RCC 7860 (cell line): ENCODE measurements around the gene RTN4.
"Not testable (repeated sequence)": the region's sequence is repeated elsewhere in the genome, so short reads cannot be mapped to it uniquely, and the experiment has no call there.

Experiments
- DNase-seq: peaks from one replicate; pipeline ENCODE4 v3.0.0-alpha.2; 2015; ENCODE audit warnings: low spot score
- FAIRE-seq: peaks from 2 replicates; lab custom pipeline; 2012; peaks lifted over from hg19 to GRCh38; lab: Jason Lieb, UNC

The RTN4 gene

DNA sequence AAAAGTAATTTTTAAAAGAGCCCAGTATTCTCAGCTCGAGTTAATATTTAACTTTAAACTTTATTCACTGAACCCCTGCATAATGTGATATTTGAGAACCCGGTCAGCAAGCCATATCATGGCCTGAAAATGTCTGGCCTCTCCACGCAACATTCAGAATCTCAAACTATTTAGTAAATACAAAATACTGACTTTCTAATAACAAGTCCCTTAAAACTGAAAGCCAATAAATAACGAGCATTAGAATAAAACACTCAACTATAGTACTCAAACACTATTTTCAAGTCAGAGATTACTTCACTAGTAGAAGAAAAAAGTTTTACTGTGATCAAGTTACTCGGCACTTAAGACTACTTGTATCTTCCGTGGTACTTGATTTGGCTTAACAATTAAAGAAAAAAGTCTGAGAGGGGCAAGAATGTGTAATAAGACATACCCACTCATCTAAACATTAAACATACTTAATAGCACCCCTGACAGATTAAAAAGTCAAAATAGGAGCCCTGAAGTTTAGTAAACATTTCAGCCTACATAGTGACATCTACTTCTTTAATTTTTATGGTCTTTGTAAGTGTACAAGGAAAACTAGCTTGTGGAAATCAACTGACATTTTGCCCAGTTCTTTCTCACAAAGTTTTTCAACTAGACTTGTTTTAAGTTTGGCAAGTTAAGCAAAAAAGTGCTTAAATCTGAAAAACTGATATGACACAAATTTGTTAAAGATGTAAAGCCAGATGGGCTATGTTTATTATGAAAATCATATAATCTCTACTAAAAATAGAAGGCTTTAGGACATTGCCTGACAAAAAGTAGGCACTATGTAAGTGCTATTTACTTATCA, 38.2 kb downstream of the RTN4 start:
- FAIRE-seq: peak; percentile 76
- no peak for DNase-seq

DNA sequence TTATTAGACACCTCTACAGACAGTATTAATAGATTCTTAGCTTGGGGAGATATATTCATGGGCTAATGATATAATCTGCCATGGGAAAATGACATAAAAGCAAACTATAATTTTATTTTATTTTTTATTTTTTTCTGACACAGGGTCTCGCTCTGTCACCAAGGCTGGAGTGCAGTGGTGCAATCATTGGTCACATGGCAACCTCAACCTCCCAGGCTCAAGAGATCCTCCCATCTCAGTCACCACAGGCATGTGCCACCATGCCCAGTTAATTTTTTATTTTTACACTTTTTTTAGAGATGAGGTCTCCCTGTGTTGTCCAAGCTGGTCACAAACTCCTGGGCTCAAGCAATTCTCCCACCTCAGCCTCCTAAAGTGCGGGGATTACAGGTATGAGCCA, 39.3 kb downstream of the RTN4 start:
- peak; percentile 63 for DNase-seq
- FAIRE-seq: peak; percentile 84

DNA sequence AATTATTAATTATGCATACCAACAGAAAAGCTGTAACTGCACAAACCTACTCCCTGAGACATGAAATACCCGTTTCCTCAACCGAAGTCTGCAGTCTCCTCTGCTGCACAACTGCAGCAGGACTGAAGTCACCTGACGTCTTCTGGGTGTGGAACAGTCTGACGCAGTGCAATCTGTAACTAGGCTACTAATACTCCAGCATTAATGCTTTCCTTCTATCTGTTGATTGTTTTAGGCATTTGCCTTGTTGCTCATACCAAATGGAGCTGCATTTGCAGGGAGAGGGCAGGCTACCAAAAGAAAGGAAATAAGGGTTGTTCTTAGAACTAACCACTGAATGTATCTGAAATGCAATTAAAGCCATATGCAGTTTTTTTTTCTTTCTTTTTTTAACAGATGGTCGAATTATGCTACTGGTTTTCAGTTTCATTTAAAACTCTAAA, 40.1 kb downstream of the RTN4 start:
- no peak for FAIRE-seq
- peak; percentile 41 for DNase-seq

DNA sequence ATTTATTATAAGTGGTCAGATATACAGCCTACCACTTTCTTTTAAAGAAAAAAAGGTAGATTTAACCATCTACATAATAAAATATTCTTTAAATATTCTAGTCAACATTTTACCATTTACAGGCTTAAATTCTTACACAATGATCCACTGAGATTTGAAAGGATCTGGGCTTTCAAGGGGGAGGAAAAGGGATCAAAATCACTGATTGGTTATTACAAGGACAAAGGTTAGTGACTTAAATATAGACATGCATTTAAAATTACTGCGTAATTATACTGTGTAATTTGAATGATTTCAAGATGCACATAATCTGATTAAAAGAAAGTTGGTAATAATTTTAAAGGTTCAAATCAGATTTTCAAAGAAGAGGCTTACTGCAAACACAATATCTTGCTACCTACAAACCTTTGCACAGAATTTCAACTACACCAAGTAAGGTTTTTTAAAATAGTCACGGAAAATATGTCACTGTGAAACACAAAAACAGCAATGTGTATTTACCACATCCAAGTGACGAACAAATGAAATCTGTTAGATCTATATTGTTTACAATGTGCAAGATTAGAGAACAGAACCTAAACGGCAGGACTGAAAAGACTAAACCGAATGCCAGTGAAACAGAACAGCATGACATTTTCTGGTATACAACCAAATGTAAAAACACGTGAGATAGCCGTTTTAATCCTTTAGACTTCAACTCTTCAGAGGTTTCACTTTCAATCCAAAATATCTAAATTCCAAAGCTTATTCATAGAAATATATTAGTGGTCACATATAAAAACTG, 40.8 kb downstream of the RTN4 start:
- FAIRE-seq (no peak), DNase-seq (no peak)

DNA sequence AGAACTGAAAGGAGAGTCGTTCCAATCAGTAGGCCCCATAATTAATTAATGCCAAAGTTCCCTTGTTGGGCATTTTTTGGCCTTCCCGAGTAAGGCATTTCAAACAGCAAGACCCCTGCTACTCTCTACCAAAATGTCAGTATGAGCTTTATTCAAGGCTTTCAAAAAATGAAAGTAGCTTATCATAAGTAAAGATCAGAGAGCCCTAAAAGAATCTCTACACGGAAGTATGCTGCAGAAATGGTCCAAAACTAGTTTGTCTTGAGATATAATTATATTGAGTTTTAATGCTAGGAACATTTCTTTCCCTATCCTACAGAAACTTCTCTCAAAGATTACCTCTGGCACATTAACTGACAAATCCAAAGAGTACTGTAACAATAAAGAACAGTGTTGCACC, 43.9 kb downstream of the RTN4 start:
- no peak for FAIRE-seq
- no peak for DNase-seq

DNA sequence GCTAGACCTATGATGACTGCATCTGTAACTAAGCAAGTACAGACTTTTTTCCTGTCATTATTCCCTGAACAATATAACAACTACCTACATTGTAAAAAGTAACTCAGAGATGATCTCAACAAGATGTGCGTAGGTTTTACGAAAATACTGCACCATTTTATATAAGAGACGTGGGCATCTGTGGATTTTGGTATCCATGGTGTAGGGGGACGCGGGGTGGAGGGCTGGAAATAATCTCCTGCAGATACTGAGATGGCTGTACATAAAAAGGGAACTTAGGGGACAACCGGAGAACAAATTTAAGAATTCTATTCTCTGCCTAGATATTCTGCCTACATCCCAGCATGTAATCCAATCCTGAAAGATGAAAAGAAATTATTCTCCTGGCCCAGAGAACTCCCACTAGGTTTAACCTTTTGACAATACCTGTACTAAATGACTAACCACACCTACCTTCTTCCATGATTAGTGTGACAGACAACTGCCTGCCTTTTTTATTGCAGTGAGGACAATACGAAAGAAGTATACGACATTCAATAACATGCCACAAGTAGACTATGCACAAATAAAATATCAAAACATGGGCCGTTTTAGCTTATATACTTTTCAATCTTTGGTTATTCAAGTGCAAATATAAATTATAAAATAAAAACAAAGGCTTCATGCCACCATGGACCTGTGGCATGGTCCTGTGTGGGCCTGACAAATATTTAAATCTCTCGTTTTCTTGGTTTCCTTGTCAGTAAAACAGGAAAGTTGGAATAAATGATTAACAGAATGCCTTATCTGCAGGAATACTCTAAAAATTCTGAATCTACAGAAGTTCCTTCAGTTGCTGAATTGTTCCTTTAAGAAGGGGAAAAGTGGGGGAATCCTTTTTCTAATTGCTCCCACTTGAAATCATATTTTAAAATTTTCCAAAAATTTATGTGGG, 46.3 kb downstream of the RTN4 start:
- no peak for DNase-seq
- no peak for FAIRE-seq

DNA sequence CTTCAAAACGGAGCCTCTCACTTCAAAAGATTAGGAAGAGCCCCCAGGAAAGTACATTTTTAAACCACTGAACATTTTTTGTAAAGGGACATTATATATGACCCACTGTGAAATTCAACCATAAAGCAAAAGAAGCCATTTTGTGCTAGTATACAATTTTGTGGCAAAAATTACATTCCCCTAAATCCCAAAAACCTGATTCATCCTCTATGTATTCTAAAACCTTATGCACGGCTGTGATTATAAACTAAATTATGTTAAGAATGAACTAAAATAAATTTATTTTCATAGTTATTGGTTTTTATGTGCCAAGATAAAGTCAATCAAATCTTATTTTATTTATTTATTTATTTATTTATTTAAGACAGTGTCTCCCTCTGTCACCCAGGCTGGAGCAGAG, 48.5 kb downstream of the RTN4 start:
- no peak for FAIRE-seq
- no peak for DNase-seq

DNA sequence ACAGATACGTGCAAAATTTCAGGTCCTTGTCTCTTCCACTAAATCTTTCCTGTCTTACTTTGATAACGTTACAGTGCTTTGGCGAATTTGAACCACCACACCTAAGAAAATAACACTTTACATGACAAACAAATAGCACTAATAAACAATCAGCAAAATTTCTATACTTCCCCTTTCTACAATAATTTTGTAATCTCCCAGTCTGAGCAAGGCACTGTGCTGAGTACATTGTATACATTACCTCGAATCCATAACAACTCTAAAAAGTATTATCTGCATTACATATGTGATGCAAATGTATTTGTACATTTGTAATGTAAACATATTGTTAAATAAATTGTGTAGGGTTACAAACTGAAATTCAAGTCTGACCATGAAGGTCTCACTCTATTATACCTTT, 49.9 kb downstream of the RTN4 start:
- FAIRE-seq: no peak
- no peak for DNase-seq

DNA sequence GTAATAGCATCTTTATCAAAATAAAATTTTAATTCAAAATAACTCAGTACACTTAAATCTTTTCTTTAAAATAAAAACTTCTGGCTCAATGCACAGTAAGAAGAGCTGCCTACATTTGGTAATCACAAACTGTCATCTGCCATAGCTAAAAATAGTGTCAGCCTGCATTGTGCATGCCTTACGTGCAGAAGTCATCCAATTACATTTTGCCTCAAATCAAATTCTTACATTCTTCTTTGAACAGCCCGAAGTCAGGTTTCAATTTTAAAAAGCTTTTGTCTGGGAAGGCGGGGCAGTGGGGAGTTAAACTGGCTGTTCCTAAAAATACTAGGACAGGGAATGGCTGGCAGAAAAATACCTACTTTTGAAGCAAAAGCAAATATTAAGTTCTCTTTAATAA, 51.1 kb downstream of the RTN4 start:
- DNase-seq (no peak), FAIRE-seq (no peak)

DNA sequence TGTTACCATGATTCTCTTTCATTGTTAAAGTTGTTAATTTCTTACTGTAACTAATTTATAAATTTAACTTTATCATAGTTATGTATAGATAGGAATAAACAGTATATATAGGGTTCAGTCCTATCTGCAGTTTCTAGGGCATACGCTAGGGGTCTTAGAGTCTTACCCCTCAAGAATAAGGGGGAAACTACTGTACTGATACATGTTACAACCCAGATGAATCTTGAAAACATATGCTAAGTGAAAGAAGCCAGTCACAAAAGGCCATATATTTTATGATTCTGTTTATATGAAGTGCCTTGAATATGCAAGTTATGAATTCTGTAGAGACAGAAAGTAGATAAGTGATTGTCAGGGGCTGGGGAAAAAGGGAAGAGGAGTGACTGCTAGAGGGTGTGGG, 52.4 kb downstream of the RTN4 start:
- FAIRE-seq (no peak), DNase-seq (no peak)

DNA sequence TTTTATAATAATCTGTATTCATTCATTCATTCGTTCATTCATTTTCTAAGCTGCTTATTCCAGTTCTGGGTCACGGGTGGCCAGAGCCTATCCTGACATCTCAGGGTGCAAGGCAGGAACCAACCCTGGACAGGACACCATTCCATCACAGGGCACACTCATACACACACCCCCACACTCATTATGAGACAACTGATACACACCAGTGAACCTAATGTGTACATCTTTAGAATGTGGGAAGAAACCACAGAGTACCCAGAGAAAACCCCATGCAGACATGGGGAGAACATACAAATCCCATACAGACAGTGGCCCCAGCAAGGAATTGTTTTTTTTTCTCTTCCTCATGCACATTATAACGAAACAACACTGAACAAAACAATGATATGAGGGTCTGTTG, 54.7 kb downstream of the RTN4 start:
- DNase-seq (no peak), FAIRE-seq (no peak)

DNA sequence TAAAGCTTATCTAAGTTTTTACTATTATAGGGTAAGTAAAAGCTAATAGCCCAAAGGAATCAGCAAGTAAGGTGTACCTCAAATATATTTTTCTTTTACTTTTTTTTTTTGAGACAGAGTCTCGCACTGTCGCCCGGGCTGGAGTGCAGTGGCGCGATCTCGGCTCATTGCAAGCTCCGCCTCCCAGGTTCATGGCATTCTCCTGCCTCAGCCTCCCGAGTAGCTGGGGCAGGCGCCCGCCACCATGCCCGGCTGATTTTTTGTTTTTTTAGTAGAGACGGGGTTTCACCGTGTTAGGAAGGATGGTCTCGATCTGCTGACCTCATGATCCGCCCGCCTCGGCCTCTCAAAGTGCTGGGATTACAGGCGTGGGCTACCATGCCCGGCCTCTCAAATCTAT, 59.6 kb downstream of the RTN4 start:
- FAIRE-seq: not testable (repeated sequence)

DNA sequence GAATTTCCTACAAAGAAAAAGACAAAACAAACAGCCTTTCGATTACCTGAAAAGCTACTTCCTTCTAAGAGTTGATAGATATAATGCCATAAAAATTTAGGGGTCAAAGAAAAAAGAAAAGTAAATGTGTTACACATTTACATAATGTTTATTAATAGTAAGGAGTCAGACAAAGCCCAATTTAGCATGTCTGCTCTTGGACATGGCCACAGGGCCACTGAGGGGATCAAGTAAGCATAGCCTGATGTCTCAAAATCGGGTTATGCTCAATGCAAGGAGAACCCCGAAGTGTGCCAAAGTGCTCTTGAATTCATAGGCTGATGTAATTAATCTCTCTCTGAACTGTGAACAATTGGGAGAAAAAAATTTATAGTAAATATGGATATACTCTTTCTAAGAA, 61.6 kb downstream of the RTN4 start:
- DNase-seq (no peak), FAIRE-seq (no peak)

More for the DNA sequence above, 59.6 kb downstream of the RTN4 start:
- not testable (repeated sequence) for DNase-seq

DNA sequence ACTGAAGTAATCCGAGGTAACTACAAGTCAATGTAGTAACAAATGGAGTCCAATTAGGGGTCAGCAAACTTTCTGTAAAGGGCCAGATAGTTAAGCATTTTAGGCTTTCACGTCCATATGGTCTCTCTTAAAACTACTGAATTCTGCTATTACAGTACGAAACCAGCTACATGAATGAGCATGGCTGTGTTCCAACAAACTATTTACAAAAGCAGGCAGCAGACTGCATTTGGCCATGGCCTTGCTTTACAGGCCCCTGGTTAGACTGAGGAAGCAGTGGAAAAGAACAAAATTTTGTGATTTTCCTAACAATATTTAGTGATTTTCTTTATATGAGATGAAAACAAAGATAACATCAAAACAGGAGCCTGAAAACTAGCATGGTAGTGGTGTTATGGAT, 64.0 kb downstream of the RTN4 start:
- DNase-seq (no peak), FAIRE-seq (no peak)

DNA sequence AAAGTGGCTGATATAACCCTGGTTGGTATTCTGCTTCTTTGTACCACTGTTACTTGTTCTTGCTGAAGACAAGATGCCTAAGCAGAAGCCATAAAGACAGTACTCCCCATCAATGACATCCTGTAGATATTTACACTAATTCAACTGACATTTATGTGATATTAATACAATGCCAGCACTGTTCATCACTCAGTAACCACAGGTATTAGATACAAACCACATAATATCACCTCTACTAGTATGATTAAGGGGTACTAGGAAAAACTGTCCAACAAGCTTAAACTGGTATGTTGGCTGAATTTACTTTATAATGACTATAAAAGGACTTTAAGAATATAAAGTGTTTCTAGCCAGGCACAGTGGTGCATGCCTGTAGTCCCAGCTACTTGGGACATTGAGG, 65.8 kb downstream of the RTN4 start:
- FAIRE-seq (no peak), DNase-seq (peak; percentile 16)

DNA sequence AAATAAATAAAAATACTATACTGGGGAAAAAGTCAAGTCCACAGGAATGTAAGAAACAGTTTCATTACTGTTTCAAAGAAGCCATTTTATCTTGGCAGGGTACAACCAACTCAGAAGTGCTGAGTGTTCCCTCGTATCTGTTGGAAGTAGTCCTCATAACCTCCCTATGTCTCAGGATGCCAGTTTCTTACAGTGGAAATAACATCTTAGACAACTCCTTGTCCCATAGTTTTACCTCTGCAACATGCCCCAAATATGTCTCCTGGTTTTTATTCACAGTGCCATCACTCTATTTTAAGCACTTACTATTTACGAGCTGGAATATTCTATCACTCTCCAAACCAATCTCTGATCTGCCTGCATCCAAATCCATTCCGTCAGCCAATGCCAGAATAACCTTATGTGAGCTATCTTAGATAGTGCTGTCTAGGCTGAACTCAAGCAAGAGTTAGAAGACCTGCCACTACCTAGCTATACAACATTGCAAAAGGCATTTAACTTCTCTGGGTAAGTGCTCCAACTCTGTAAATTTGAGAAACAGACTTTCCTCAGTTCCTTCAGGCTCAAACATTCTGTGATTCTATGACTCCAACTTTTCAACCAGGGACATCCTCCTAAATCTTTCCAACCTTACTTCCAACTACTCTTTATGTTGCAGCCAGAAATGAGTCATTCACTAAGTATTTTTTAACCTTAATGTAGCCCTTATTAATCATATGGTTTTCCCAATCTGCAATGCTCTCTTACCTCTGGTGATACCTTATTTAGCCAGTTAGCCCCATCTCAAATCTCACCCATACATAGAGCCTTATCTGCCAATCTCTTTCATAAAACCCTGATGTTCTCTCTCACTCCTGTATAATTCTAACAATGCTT, 66.7 kb downstream of the RTN4 start:
- DNase-seq (peak; percentile 54), FAIRE-seq (peak; percentile 77)

DNA sequence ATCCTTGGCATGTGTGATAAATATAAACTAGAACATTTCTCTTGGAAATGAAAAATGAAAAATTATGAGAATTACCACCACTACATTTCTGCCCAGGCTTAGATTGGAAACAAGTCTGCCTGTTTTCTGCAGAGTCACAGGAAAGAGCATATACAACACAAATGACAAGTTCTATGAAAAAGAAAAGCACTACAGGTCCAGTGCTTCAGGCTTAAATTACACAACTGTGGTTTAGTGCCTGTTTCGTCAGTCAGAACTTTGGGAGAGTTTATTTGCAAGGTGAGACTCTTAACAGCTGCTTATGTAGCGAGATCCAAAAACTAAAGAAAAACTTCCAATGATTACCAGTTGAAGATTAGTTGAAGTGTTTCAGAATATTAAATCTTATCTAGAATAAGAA, 68.9 kb downstream of the RTN4 start:
- FAIRE-seq: no peak
- DNase-seq: no peak

DNA sequence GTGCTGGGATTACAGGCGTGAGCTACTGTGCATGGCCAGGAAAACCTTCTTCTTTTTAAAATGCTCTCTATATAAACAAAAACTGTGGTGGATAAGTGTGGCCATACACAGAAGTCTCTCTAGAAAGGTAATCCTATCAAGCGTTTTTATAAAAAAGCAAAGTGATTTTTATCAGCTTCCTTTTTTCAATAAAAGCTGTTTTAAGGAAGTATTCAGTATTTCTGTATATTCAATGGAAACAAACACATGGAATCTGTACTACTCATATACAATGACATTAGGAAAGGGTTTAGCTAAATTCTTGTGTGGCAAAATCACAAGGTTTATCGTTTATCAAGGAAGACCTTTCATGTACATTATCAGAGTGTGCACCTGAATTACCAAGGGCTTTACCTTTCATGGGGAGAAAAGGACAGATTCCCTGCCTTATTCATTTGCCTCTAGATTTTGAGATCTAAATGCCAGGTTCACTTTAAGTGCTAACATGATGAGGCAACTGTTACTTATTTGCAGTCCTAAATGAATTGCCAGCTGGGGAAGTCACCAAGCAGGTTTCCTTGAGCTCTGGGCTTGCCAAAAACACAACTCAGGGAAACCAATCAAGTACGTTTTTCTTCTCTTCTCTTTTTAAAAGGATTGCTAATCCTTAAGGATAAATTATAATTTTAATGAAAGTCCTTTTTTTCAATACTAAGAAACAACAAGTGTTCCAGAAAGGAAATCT, 70.8 kb downstream of the RTN4 start:
- DNase-seq: no peak

DNA sequence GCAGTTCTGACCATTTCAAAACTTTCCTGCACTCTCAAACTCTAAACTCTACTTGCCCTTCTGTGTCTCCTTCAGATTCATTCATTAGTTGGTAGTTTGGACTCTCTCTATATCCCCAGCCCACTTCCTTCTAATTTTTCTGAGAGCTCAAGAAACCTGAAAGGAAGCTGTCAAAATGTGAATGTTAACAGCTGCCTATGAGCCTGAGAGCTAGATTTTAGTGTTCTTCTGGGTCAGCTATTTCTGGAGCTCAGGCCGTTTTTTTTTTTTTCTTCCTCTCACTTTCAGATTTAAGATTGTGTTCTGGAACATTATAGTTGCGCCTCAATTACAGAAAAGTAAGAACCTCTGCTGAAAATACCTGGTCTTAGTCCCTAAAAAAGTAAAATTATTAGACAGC, 73.1 kb downstream of the RTN4 start:
- no peak for FAIRE-seq
- DNase-seq: no peak

More for the DNA sequence above, 70.8 kb downstream of the RTN4 start:
- no peak for FAIRE-seq
